NCI-H1417 treated with DMSO at 0.1 percent for 48 hours (cell line): ENCODE data around the gene NEAT1.

ENCODE experiments used
- DNase-seq: peaks from one replicate; lab custom pipeline; 2025; lab: John Stamatoyannopoulos, UW

NEAT1 gene

GRCh38 chr11:65486570-65487466 is 64.2 kb downstream of the NEAT1 start:
- DNase-seq, result no peak

- peak; percentile 100 for DNase-seq
Measured at GRCh38 chr11:65487467-65488272, 65.1 kb downstream of the NEAT1 start.

GRCh38 chr11:65488273-65489034 is 65.9 kb downstream of the NEAT1 start:
- no peak for DNase-seq

GRCh38 chr11:65489035-65489705 is 66.6 kb downstream of the NEAT1 start:
- no peak for DNase-seq

- no peak for DNase-seq
Measured at GRCh38 chr11:65489706-65490320, 67.2 kb downstream of the NEAT1 start.

- DNase-seq, result no peak
Measured at GRCh38 chr11:65491163-65491465, 68.5 kb downstream of the NEAT1 start.

GRCh38 chr11:65491614-65492386 is 69.2 kb downstream of the NEAT1 start:
- peak; percentile 81 for DNase-seq

GRCh38 chr11:65492387-65492636 is 69.7 kb downstream of the NEAT1 start:
- no peak for DNase-seq

GRCh38 chr11:65492637-65493366 is 70.2 kb downstream of the NEAT1 start:
- DNase-seq, result no peak

GRCh38 chr11:65493367-65494176 is 71.0 kb downstream of the NEAT1 start:
- DNase-seq, result no peak
